Activated naive CD4-positive, alpha-beta T cell treated with anti-CD3 and anti-CD28 coated beads, Interleukin-2, amount 50 U/mL, for 16 hours (primary cell): Measurements from ENCODE around the gene BAIAP3.

Experiments
- DNase-seq: peaks from one replicate; pipeline ENCODE4 v3.0.0-alpha.2; 2020

The BAIAP3 gene

DNA sequence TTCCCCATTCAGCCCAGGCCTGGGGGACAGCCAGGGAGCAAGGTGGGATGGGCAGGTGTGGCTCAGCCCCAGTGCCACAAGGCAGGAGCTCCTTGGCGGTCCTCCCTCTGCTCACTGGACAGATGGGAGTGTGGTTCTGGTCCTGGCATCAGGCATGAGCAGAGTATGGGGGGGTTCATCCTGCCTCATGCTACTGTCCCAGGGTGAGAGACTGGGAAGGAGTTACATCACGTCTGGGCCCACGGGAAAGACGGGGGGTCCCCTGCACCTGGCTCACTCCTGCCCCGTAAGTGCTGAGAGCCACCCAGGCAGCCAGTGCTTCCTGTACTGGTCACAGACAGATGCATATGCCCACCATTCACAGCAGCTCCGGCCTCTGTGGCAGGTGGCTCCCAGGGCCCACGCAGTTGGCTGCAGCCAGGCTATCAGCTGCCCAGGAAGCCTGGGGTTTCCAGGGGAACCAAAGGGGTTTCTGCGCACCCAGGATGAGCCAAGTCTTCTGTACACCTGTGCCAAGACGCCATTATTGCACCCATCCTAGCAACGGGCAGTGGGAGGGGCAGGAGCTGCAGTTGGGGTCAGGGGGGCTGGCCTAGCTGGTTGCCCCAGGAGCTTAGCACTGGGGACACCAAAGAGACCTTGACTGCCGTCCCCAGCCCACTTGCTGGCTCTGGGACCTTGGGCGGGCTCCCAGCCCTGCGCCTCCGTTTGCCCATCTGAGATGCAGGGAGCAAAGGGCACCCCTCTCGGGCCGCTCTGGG lies 1.9 kb downstream of the BAIAP3 start:
- no peak for DNase-seq

DNA sequence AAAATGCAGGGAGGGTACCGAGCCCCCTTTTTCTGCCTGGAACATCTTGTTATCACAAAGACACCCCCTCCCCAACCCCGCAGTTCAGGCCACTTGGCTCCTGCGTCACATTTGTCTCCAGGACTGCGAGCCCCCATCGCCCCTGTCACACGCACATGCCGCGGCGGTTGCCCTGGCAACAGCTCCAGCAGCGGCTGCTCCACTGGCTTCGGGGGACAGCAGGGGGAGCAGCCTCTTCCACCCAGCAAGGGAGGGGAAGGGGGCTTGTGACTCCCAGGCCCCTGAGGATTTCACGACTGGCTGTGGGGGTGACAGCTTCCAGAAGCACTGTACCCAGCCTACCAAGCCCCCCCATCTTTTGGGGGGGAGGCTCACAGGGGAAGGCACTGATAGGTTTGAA lies 2.6 kb downstream of the BAIAP3 start:
- DNase-seq = no peak

DNA sequence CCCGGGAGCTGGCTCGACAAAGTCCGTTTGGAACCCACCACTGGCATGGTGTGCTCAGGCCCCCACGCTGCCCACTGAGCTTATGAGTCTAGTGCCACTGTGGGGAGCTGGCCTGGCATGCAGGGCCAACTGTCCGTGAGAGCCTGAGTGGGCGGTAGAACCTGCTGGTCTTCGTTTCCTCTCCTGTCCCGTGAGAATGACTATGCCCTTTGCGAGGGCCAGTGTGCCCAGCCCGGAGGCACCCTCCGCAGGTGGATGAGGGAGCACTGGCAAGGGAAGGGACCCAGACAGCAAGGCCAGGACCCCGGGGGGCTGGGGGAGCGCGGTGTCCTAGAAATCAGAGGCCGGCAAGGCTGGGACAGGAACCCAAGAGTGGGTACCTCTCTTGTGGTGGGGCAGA lies 3.2 kb downstream of the BAIAP3 start:
- DNase-seq = no peak

DNA sequence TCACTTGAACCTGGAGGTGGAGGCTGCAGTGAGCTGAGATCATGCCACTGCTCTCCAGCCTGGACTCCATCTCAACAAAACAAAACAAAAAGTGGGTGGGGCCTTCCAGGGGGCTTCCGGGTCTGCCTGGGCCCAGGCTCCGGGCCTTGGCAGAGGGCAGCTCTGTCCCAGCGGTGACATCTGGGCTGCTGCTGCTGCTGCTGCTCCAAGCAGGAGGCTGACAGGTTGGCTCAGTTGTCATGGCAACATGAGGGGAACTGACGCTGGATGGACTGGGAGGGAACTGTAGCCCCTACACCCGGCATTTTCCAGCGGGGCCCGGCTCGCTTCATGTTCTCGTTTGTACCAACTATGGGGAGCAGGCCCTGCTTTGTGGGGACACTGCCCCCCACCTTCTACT lies 4.0 kb downstream of the BAIAP3 start:
- DNase-seq = no peak

DNA sequence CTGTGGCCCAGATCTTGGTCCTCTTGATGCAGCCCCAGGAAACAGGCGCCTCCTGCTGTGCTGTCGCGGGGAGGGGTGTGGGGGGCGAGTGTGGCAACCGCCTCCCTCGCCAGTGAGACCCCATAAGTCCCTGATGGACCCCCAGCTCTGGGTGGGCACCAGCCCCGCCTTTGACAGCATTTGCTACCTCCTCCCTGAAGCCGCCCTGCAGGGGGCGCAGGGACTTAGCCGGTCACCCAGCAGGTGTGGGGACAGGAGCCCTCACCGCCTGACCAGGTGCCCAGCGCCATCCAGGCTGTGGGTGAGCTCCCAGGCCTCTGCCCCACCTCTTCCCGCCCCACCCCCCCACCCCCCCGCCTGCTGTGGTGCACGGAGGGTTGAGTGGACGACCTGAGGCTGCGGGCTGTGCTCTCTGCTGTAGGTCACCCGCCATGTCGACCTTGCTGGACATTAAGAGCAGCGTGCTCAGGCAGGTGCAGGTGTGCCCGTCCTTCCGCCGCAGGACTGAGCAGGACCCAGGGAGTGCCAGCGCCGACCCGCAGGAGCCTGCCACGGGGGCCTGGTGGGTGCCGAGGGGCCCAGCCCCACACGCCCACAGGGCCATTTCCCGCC lies 4.8 kb downstream of the BAIAP3 start:
- peak; percentile 36 for DNase-seq

DNA sequence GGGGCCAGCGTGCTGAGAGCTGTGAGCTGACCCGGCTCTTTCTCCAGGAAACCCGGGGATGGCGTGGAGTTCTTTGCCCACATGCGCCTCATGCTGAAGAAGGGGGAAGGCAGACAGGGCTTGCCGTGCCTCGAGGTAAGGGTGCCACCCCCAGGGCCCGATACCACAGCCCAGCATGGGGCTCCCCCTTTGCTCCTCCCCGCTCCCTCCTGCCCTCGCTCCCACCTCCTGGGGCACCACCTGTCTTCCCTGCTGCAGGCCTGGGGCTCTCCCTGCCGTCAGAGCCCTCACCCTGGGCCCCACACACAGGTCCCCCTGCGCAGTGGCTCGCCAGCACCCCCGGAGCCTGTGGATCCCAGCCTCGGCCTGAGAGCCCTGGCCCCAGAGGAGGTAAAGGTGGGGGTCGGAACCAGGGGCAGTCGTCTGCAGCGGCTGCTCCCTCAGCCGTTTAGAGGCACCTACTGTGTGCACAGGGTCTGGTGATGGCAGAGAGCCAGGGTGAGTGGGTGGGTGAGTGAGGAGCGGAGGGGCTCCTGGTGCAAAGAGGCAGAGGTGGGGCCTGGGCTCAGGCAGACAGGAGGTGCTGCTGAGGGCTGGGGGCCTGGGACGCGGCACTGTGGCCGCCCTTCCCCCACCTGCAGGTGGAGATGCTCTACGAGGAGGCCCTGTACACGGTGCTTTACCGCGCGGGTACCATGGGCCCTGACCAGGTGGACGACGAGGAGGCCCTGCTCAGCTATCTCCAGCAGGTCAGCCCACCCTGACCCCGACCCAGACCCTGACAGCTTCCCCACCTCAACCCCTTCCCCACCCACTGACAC lies 5.6 kb downstream of the BAIAP3 start:
- no peak for DNase-seq

DNA sequence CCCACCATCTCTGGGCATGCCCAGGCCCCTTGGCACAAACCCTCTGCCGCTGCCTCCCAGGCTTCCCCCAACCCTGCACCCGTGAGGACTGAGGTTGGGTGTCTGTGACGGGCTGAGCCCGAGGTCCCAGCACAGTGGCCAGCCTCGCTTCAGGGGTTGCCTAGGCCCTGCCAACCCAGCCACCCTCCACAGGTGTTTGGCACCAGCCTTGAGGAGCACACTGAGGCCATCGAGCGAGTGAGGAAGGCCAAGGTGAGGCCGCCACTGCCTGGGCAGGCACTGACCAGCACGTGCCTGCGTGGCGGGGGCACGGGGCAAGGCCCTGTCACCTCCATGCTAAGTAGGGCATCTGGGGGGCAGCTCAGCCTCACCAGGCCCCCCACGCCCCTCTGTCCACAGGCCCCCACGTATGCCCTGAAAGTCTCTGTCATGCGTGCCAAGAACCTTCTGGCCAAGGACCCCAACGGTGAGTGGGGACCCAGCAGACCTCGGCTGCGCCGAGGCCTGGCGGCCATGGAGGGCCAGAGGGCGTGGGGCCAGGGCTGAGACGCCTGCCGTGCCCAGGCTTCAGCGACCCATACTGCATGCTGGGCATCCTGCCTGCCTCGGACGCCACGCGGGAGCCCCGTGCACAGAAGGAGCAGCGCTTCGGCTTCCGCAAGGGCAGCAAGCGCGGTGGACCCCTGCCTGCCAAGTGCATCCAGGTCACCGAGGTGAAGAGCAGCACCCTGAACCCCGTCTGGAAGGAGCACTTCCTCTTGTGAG lies 7.5 kb downstream of the BAIAP3 start:
- DNase-seq = no peak

DNA sequence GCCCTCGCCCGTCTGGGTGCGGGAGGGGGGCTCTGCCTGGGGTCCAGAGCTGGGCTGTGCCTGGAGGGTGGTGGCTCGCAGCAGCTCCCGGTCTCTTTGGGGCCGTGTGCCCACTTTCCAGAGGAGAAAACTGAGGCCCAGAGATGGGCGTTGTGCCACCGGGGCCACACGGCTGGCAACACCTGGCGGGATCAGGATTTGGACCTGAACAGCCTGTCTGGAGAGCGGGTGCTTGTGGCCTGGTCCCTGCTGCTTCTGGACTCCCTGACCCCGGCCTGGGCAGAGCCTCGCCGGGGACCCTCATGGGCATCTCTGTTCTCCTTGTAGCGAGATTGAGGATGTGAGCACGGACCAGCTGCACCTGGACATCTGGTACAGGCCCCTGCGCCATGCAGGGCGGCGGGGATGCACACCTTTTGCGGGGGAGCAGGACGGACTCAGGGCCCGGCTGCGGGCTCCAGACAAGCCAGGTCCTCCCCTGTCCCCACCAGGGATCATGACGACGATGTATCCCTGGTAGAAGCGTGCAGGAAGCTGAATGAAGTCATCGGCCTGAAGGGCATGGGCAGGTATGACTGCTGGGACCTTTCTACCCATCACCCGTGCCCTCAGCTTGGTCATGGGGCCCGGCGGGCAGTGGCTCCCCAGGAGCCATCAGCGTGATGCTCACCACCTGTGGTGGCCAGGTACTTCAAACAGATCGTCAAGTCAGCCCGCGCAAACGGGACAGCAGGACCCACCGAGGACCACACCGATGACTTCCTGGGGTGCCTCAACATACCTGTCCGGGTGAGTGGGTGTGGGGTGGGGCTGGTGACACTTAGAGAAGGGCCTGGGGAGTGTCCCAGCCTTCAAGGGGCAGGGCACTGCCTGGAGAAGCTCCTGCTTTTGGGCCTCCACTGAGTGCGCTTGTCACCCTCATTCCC lies 8.3 kb downstream of the BAIAP3 start:
- no peak for DNase-seq

DNA sequence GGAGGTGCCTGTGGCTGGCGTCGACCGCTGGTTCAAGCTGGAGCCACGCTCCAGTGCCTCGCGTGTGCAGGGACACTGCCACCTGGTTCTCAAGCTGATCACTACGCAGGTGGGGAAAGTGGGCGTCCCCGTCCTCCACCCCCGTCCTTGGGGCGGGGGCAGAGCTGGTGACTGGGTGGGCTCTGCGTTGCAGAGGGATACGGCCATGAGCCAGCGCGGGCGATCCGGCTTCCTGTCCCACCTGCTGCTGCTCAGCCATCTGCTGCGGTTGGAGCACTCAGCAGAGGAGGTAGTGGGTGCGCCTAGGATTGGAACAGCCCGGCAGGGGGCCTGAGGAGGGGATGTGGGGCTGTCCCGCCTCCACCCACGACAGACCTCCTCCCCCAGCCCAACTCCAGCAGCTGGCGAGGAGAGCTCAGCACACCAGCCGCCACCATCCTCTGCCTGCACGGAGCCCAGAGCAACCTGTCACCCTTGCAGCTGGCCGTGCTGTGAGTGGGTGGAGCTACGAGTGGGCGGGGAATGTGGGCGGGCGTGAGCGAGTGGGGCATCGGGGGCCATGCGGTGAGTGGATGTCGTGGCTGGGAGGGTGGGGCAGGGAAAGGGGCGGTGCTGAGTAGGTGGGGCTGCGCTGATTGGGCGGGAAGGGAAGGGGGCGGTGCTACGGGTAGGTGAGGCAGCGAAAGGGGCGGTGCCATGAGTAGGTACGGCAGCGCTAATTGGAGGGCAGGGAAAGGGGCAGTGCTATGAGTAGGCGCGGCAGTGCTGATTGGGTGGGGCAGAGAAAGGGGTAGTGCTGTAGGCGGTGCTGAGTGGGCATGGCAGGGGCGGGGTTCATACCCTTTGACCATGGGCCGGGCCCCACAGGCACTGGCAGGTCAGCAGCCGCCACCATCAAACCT lies 9.3 kb downstream of the BAIAP3 start:
- peak; percentile 86 for DNase-seq

DNA sequence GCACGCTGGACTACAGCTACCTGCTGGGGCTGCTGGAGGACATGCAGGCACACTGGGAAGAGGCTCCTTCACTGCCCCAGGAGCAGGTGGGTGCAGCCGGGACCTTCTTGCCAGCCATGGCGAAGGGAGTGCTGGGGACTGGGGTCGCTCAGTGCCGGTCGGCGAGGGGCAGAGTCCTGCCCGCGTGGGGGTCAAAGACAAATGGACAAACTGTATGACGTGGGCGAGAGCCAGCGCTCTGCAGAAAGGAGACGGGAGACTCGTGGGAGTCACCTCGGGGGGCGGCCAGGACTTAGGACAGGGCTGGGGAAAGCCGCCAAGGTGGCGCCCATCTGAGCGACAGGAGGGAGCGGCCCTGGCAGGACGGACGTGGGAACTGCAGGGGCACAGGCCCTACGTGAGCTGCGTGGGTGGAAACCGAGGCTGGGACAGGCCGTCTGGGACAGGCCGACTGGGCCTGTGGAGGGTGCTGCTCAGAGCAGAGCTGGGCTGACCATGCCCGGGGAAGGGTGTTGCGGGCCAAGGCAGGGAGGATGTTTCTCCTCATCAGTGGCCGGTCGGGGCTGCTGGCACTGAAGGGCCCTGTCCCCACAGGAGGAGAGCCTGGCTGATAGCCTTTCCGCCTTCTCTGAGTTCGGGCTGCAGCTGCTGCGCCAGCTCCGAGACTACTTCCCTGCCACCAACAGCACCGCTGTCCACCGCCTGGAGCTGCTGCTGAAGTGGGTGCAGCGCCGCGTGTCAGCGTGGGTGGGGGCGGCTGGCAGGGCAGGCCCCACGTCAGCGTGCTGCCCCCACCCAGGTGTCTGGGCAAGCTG lies 10.2 kb downstream of the BAIAP3 start:
- DNase-seq = no peak

DNA sequence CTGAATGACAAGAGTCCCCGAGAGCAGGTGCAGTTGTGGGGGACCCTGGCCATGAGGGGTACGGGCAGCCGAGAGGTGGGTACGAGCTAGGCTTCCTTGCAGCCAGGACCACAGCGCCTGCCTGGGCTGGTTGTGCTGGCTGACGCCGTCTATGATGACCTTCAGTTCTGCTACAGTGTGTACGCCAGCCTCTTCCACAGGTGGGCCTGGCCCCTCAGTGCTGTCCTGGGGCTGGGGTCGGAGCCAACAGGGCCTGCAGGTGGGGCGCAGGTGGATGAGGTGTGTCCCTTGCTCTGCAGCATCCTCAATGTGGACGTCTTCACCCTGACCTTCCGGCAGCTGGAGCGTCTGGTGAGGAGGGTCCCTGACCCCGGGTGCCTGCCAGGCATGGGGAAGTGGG lies 11.1 kb downstream of the BAIAP3 start:
- DNase-seq = no peak

DNA sequence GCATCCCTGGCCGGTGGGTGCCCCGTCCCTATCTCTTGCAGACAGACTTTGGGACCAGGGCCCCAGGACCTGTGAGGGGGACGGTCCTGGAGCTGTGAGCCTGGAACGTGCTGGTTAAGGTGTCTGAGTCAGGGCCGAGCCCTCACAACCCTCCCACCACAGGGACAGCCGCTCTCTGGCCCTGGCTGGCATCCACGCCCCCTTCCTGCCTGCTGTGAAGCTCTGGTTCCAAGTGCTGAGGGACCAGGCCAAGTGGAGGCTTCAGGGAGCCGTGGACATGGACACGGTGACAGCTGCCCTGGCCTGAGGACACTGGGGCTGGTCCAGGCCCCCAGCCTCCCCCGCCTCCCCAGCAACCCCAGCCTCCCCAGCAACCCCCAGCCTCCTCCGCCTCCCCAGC lies 11.6 kb downstream of the BAIAP3 start:
- DNase-seq = no peak

DNA sequence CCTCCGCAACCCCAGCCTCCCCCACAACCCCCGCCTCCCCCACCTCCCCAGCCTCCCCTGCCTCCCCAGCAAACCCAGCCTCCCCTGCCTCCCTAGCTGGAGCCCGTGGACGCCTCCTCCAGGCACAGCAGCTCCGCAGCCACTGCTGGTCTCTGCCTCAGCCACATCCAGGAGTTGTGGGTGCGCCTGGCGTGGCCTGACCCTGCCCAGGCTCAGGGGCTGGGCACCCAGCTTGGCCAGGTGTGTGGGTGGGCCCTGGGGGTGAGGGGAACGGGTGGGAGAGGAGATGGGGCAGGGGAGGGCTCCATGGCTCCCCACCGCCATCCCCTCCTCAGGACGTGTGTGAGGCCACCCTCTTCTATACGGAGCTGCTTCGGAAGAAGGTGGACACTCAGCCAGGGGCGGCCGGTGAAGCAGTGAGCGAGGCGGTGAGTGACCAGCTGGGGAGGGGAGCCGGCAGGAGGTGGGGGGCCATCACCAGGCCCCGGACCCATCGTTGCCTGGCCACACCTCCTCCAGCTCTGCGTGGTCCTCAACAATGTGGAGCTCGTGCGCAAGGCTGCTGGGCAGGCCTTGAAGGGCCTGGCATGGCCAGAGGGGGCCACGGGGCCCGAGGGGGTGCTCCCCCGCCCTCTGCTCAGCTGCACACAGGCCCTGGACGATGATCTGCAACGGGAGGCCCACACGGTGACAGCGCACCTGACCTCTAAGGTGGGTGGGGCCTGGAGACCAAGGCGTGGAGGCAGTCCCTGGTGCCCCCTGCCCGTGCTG lies 12.4 kb downstream of the BAIAP3 start:
- no peak for DNase-seq

DNA sequence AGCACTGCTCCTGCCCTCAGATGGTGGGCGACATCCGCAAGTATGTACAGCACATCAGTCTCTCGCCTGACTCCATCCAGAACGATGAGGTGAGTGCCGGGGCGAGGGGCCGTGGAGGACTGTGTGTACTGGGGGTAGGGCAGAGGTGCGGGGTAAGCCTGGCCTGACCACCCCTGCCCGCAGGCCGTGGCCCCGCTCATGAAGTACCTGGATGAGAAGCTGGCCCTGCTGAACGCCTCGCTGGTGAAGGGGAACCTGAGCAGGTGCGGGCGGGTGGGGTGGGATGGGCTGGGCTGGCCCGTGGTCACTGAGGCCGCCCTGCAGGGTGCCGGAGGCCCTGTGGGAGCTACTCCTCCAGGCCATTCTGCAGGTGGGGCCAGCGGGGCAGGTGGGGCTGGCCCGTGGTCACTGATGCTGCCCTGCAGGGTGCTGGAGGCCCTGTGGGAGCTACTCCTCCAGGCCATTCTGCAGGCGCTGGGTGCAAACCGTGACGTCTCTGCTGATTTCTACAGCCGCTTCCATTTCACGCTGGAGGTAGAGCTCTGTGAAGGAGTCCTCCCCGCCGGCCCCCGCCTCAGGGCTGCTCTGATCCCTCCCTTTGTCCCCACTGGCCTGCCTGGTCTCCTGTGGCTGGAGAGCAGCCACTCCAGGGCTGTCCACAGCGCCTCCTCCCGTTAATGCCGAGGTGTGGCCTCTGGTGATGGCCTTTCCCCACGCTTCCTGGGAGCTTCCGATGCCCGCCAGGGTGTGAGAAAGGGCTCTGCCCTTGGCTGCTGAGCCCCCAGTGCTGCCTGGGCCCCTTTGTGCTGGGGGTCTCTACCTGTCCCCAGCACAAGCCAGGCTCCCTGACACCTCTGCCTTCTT lies 13.2 kb downstream of the BAIAP3 start:
- DNase-seq = no peak

DNA sequence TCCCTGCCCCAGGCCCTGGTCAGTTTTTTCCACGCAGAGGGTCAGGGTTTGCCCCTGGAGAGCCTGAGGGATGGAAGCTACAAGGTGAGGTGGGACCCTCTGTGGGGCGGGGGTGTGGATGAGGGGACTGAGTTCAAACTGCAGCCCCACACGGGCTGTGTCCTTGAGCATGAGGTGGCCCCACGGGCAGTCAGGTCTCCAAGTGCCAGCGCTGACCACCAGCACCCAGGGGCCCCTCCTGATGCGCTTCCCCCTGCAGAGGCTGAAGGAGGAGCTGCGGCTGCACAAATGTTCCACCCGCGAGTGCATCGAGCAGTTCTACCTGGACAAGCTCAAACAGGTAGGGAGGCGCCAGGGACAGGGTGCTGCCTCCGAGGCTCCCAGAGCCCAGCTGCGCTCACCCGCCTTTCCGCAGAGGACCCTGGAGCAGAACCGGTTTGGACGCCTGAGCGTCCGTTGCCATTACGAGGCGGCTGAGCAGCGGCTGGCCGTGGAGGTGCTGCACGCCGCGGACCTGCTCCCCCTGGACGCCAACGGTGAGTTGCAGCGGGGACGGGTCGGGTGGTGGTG lies 13.9 kb downstream of the BAIAP3 start:
- DNase-seq = no peak

DNA sequence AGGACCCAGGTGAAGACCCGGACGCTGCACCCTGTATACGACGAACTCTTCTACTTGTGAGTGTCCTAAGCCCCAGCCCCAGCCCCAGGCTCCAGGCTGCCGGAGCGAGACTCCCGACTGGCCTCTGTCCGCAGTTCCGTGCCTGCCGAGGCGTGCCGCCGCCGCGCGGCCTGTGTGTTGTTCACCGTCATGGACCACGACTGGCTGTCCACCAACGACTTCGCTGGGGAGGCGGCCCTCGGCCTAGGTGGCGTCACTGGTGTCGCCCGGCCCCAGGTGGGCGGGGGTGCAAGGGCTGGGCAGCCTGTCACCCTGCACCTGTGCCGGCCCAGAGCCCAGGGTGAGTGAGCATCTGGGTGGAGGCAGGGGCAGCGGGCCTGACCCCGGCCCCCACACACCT lies 14.5 kb downstream of the BAIAP3 start:
- no peak for DNase-seq

DNA sequence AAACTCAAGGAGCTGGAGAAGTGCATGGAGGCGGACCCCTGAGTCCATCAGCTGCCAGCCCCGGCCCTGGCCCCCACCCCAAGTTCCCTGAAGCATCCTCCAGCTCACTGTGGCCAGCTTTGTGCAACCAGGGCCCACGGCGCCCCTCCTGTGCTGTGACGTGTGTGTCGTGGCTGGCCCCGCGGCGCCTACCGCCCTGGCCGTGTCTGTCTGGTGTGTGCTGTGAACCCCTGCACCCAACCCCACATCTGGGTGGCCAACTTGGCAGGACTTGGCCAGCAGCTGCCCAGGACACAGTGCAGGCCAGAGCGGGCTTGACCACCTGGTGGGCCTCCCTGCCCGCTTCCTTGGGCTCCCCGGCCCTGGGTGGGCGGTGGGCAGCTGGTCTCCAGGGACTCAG lies 15.0 kb downstream of the BAIAP3 start:
- DNase-seq = no peak

DNA sequence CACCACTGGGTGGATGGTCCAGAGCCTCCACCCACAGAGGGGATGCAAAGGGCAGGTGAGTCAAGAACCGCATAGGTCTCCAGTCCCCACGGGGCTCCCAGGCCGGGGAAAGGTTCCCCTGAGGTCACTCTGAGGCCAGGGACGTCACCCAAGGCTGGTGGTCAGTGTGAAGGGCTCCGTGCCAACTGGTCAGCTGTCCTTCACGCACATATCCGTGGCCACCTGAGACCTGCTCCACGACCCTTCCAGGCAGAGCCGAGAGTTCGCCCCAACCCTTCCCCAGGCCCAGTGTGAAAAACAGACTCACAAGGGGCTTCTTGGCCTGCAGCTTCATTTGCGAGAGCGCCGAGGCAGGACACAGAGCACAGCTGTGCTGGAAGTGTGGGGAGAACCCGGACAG lies 15.5 kb downstream of the BAIAP3 start:
- DNase-seq = no peak
